ENCODE measurements around the gene ADI1.

Gene ADI1

DNA sequence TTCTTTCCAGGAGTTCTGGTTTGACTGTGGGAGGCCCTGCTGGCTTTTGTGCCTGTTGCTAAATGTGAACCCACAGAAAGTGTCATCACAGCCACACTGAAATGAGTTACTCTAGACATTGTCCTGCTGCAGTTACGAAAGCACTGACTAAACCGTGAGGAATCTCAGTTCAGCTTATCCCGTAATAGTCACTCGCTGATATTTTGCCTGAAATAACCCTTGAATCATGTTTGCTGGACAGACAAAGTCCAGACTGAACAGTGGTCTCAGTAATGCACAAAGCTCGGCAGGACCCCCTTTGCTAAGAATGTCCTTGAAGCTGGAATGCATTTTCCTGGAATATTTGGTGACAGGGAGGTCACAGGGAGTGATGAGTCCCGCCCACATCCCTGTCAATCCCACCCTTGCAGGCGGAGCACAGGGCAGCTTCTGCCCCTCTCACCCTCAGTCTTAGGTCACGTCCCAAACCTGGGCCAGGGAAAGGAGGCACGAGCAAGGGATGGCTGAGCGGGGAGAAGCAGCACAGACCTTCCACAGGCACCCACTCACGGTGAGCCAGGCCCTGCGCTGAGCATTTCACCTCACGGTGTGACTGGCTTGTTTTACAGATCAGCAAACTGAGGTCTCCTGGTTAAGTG is 53.4 kb downstream of the ADI1 start:
- TF ChIP-seq TAF1 (IDR thresholded peaks at IDR 0.05; ENCODE audit: borderline replicate concordance, low read depth, low read length) (no peak), POLR2A (IDR thresholded peaks at IDR 0.05; ENCODE audit: low read depth, low read length) (no peak), POLR2AphosphoS5 (IDR thresholded peaks at IDR 0.05; ENCODE audit: low read depth, low read length) (no peak)
- DNase-seq (ENCODE audit: insufficient read length) (no peak), FAIRE-seq (no peak)

DNA sequence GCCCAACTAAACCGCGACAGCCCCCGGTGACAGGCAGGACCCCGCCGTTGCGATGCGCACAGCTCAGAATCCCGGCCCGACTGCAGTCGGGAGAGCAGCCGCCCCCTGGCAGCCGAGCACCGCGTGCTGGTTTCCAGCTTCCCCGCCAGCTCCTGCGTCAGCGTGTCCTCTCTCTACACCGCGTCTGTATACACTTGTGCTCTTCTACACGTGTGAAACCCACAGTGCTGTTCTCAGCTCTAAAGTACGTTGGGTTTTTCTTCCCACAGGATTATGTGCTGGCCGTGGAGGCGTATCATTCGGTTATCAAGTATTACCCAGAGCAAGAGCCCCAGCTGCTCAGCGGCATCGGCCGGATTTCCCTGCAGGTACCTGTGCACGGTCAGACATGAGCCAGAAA is 54.0 kb downstream of the ADI1 start:
- TF ChIP-seq POLR2AphosphoS5 (IDR thresholded peaks at IDR 0.05; ENCODE audit: low read depth, low read length): no peak
- TF ChIP-seq POLR2A (IDR thresholded peaks at IDR 0.05; ENCODE audit: low read depth, low read length): no peak
- no peak for TF ChIP-seq TAF1 (IDR thresholded peaks at IDR 0.05; ENCODE audit: borderline replicate concordance, low read depth, low read length)
- FAIRE-seq (no peak), DNase-seq (ENCODE audit: insufficient read length) (no peak)

DNA sequence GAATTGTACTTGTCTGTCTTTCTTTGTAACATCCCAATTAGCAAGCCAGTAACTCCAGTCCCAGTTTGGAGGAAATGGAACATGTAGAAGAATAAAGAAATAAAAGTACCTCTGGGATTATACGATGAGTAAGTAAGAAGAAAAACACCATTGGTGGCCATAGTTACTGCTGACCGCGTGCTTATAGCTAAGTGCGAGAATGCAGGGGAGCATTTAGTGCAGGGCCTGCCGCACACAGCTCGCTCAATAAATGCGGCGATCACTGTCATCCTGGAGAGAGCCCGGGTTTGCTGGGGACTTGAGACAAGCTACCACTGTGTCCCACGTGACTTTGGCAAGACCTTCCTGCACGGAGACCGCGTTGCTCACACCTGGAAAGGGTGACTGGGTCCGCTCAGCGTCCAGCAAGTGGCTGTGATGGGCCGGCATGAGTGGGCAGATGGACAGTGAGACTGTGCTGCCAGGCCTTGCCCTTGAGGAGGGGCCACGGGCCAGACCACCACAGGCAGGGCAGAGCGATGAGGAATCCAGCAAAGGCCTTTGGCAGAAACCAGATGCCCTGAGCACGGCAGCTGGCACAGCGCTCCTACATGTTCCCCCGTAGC is 54.8 kb downstream of the ADI1 start:
- FAIRE-seq: no peak
- TF ChIP-seq POLR2A (IDR thresholded peaks at IDR 0.05; ENCODE audit: low read depth, low read length) (no peak), TAF1 (IDR thresholded peaks at IDR 0.05; ENCODE audit: borderline replicate concordance, low read depth, low read length) (no peak), POLR2AphosphoS5 (IDR thresholded peaks at IDR 0.05; ENCODE audit: low read depth, low read length) (no peak)

DNA sequence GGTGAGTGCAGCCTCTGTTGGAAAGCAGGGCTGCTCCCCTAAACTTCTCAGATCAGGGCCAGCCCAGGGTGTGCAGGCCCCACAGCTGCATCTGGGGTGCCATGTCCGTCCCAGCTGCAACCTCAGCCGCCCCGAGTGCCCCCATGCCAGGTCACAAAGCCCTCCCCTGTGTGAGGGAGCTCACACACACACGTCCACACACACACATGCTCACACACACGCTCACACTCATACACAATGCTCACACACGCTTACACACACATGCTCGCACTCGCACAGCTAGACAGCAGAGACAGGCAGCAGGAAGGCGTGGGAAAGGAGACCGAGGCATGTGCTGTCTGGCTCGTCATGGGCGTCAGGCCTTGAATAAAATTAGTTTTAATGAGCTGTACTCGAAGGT is 55.4 kb downstream of the ADI1 start:
- DNase-seq (ENCODE audit: insufficient read length): no peak
- no peak for TF ChIP-seq POLR2A (IDR thresholded peaks at IDR 0.05; ENCODE audit: low read depth, low read length)
- no peak for TF ChIP-seq POLR2AphosphoS5 (IDR thresholded peaks at IDR 0.05; ENCODE audit: low read depth, low read length)
- TF ChIP-seq TAF1 (IDR thresholded peaks at IDR 0.05; ENCODE audit: borderline replicate concordance, low read depth, low read length): no peak
- no peak for FAIRE-seq

More for the DNA sequence above, 54.8 kb downstream of the ADI1 start:
- no peak for DNase-seq (ENCODE audit: insufficient read length)

DNA sequence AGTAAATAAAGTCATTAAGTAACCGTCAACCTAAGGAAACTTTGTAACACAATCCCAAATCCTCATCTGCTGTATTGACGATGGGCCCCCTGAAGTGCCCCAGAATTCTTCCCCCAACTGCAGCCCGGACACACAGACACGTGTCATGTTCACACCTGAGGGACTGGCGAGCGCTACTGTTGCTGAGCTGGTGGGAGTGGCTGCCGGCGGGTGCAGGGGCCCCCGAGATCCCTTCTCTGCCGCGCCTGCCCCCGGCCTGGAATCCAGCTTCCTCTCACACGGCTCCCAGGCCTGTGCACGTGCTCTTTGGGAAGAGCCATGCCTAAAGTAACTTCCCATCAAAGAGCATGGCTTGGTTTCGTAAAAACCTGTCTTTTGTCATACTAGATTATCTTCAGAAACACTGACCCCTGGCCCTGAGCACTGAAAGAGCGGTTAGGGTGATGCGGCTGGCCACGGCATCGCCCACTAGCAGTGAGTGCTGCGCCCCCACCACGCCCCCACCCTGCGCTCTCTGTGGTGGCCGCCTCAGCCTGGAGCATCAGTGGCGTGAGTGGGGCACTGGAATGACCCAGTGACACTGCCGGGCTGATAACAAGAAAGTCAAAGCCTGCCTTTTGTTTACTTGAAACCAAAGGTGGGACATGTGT is 56.0 kb downstream of the ADI1 start:
- no peak for FAIRE-seq
- no peak for TF ChIP-seq POLR2A (IDR thresholded peaks at IDR 0.05; ENCODE audit: low read depth, low read length)
- no peak for TF ChIP-seq TAF1 (IDR thresholded peaks at IDR 0.05; ENCODE audit: borderline replicate concordance, low read depth, low read length)
- no peak for TF ChIP-seq POLR2AphosphoS5 (IDR thresholded peaks at IDR 0.05; ENCODE audit: low read depth, low read length)
- no peak for DNase-seq (ENCODE audit: insufficient read length)

DNA sequence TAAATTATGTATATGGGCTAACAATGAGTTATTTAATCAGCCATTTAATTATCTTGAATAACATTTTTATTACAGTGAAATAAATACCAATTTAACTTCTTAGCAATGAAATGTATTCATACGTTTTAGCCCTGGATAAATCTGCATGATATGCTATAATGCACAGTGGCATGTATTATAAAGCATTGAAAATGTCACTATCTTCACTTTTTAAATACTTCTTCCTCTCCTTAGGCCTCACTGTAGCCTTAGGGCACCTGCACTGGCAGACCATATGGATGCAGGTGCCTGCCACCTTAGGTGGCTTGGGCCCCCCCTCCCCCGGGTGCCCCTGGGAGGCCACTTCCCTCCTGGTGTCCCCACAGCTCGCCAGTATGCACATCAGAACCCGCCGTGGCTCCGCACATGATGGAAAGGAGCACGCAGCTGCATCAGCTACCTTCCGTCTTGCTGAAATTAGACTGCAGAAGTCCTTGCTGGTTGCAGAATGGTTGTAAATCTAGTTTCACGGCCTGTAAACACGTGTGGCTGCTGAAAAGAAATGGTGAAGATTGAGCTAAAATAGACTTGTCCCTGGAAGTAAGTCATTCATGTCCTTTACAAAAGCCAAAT is 56.7 kb downstream of the ADI1 start:
- FAIRE-seq: no peak
- no peak for TF ChIP-seq TAF1 (IDR thresholded peaks at IDR 0.05; ENCODE audit: borderline replicate concordance, low read depth, low read length)
- TF ChIP-seq POLR2AphosphoS5 (IDR thresholded peaks at IDR 0.05; ENCODE audit: low read depth, low read length): no peak
- no peak for TF ChIP-seq POLR2A (IDR thresholded peaks at IDR 0.05; ENCODE audit: low read depth, low read length)
- DNase-seq (ENCODE audit: insufficient read length): no peak

DNA sequence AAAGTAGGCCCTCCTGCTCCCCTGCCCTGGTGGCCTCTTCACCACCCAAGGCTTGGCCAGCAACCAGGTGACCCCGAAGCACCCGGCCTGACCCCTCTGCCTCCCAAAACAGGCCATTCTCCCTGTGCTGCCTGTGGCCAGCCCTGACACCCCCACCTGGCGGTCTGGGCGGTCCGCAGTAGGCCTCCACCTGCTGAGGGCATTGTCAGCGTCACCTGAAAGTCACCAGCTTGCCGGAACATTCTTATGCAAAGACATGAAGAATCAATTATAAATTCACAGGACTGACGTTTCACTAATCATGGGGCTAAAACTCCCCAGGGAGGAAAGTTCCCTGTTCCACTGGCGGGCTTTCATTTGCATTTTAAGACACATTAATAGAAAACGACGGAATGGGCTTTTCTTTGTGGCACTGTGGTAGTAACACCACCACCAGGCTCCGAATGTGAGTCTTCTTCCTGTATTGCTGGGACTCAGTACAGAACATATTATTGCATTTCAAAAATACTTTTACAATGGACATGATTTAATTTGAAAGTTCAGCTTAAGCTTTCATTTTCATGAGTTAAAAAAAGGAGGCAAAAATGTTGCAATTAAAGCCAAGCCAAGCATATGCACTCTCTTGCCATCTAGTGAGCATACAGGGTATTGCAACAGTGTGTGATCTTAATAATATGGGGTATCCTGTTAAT is 57.4 kb downstream of the ADI1 start:
- FAIRE-seq (peak; percentile 58), DNase-seq (ENCODE audit: insufficient read length) (peak; percentile 49)
- TF ChIP-seq POLR2A (IDR thresholded peaks at IDR 0.05; ENCODE audit: low read depth, low read length): 0 out of 2 replicates have a peak, but pooled peaks have one; percentile 23
- no peak; the same call in 1 of the 2 replicates for TF ChIP-seq POLR2AphosphoS5 (IDR thresholded peaks at IDR 0.05; ENCODE audit: low read depth, low read length)
- no peak for TF ChIP-seq TAF1 (IDR thresholded peaks at IDR 0.05; ENCODE audit: borderline replicate concordance, low read depth, low read length)

DNA sequence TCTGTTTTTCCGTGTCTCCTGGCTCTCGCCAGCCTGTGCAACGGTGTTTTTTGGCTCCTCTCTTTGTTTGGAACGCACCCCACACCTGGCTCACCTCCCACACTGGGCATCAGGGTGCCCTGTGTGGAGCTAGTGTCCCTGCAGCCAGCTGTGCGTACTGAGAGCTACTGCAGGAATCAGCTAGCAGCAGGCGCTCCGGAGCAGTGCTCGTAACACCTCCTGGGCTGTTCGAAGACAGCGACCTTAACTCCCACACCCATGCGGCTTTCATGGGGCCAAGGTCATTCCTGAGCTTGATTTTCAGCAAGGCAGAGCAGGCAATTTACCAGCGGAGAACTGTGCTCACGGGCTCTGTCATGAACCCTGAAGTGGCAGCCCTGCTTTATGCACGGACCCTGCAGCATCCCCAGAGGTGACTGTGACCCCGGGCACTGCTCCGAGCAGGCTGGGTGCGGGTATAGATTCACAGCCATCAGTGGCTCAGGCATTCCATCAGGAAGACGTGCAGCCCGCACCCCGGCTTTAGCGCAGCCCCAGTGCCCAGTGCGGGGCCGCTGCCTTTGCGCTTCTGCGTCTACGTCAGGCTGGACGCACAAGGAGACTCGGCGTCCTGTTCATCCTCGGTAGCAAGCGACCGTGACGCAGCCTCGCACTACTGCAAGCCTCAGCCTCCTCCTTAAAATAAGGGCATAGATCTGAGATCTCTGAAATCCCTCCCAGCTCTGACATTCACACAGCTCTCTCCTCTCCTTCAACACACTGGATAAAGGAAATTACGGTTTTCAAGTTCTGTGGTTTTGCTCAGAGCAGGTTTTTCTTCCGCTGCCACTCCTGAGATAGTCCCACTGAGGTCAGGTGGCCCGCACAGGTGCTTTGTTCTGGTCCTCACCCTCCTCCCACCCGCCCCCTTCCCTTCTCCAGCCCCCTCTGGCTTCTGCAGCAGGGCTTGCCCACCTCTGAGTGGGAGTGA is 58.2 kb downstream of the ADI1 start:
- TF ChIP-seq POLR2AphosphoS5 (IDR thresholded peaks at IDR 0.05; ENCODE audit: low read depth, low read length) (no peak), TAF1 (IDR thresholded peaks at IDR 0.05; ENCODE audit: borderline replicate concordance, low read depth, low read length) (no peak), POLR2A (IDR thresholded peaks at IDR 0.05; ENCODE audit: low read depth, low read length) (no peak)
- DNase-seq (ENCODE audit: insufficient read length) (no peak), FAIRE-seq (no peak)

DNA sequence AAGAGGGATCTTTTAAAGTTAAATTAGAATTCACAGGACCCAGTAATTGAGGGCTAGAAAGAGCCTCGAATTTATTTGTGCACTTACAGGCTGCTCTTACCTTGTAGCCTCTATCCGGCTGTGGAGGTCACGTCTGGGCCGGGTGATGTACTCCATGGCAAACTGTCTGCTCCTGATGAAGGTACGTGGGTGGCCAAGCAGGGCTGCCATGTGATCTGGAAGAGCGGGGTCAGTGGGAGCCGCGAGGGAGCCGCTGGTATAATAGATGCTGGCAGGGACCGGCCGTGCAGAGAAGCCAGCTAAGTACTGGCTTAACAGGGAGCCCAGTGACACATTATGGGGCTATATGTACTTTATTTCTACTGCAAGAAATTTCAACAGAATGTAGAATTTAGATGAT is 59.2 kb downstream of the ADI1 start:
- TF ChIP-seq POLR2A (IDR thresholded peaks at IDR 0.05; ENCODE audit: low read depth, low read length) (no peak), TAF1 (IDR thresholded peaks at IDR 0.05; ENCODE audit: borderline replicate concordance, low read depth, low read length) (no peak), POLR2AphosphoS5 (IDR thresholded peaks at IDR 0.05; ENCODE audit: low read depth, low read length) (no peak)
- no peak for DNase-seq (ENCODE audit: insufficient read length)

More for the DNA sequence above, 59.2 kb downstream of the ADI1 start:
- no peak for FAIRE-seq

Data from GM12892 (cell line).